ENCODE data around the gene PRMT5.

Gene PRMT5

DNA sequence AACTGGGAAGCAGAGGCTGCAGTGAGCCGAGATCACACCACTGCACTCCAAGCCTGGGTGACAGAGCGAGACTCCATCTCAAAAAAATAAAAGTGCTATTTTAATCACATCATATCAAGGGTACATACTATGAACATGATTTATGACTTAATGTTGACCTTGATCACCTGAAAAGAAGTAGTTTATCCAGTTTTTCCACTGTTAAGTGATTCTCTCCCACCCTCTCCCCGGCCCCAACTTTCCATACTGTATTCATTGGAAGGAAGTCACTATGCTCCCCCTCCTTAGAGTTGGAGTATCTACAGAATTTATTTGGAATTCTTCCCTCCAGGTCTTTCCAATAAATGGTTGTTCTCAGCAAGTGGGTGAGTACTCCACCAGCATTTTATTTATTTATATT lies 3.0 kb upstream of the PRMT5 start:
- TF ChIP-seq TCF12 (IDR thresholded peaks at IDR 0.05; ENCODE audit: low read depth), result no peak
- TF ChIP-seq ZBTB7A (IDR thresholded peaks at IDR 0.05; ENCODE audit: low read depth), result no peak
- TF ChIP-seq YY1 (IDR thresholded peaks at IDR 0.05; ENCODE audit: low read depth), result no peak
- TF ChIP-seq NFIC (IDR thresholded peaks at IDR 0.05), result no peak
- no peak for TF ChIP-seq EP300 (IDR thresholded peaks at IDR 0.05; ENCODE audit: borderline replicate concordance)
- TF ChIP-seq USF1 (IDR thresholded peaks at IDR 0.05), result no peak
- TF ChIP-seq RAD21 (IDR thresholded peaks at IDR 0.05; ENCODE audit: low read depth), result no peak
- no peak for TF ChIP-seq FOXM1 (IDR thresholded peaks at IDR 0.05; ENCODE audit: borderline replicate concordance, low read depth)
- TF ChIP-seq, protein P1, sequence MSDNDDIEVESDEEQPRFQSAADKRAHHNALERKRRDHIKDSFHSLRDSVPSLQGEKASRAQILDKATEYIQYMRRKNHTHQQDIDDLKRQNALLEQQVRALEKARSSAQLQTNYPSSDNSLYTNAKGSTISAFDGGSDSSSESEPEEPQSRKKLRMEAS (IDR thresholded peaks at IDR 0.05), result no peak
- TF ChIP-seq TAF1 (IDR thresholded peaks at IDR 0.05; ENCODE audit: low read depth), result no peak
- TF ChIP-seq CREB1 (IDR thresholded peaks at IDR 0.05; ENCODE audit: low read depth), result no peak

- TF ChIP-seq USF1 (IDR thresholded peaks at IDR 0.05), result no peak
- TF ChIP-seq REST (IDR thresholded peaks at IDR 0.05; ENCODE audit: low read depth), result no peak
- TF ChIP-seq, protein P1 (IDR thresholded peaks at IDR 0.05), result peak; percentile 11; the same call in 1 of the 2 replicates
These were observed 787 bp upstream of the PRMT5 start for GRCh38 chr14:22929961-22930364.

DNA sequence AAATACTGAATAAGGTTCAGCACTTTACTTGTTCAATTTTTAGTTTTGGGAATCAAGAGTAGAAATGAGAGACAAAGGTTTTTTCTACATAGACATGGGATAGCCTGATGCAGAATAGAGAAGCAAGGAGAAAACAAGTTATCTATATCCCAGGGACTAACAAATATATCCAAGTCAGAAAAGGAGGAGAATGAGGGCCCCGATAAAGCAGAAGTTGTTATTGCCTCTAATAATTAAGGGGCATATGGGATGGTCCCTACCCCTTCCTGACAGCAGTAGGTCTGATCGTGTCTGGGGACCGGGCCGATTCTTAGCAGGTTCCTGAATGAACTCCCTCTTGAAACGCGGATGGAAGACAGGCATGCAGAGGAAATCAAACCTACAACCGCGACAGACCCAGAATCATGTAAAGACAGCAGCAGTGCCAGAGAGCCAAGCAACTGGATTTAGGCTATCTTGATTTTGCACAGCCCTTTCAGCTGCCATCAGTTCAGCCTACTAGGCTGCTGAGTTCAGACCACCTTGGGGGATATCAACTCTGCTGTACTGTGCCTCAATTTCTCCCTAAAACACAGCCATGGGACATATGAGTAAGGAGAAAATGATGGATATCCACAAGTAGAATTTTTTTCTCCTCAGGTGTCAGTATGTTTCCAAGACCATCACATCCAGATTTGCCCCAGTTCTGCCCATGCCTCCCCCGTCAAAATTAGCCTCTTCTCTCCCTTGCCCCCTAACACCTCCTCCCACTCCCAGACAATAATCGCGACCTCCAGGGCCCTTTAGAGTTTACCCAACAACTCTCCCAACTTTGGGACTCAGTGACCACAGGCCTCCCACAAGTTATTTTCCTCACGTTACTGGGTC lies 706 bp downstream of the PRMT5 start:
- TF ChIP-seq EP300 (IDR thresholded peaks at IDR 0.05; ENCODE audit: borderline replicate concordance) (no peak), TAF1 (IDR thresholded peaks at IDR 0.05; ENCODE audit: low read depth) (no peak), CREB1 (IDR thresholded peaks at IDR 0.05; ENCODE audit: low read depth) (no peak), TCF12 (IDR thresholded peaks at IDR 0.05; ENCODE audit: low read depth) (no peak), RAD21 (IDR thresholded peaks at IDR 0.05; ENCODE audit: low read depth) (no peak), CEBPB (IDR thresholded peaks at IDR 0.05) (no peak), REST (IDR thresholded peaks at IDR 0.05; ENCODE audit: low read depth) (no peak), YY1 (IDR thresholded peaks at IDR 0.05; ENCODE audit: low read depth) (no peak), USF1 (IDR thresholded peaks at IDR 0.05) (no peak), EGR1 (IDR thresholded peaks at IDR 0.05) (no peak), TEAD4 (IDR thresholded peaks at IDR 0.05) (no peak), NFIC (IDR thresholded peaks at IDR 0.05) (no peak)
- TF ChIP-seq, protein P1 (IDR thresholded peaks at IDR 0.05), result no peak

DNA sequence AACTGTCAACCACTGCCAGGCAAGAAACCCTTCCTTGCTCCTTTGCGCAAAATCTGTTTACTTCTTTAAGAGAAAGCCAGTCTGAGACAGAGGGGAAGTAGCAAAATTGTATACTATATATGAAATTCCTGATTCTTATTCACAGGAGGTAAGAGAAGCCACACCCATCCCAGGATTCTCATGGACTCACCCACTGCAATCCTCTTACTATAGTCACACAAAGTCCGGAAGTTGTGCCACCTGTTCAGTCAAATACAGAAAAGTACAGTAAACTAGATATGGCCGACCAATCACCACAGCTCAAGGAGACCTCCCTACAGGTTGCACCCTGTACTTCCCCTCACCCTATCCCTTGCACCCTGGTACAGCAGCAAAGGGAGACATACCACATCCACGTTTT lies 2.9 kb downstream of the PRMT5 start:
- TF ChIP-seq NFIC (IDR thresholded peaks at IDR 0.05), result no peak
- no peak for TF ChIP-seq TCF12 (IDR thresholded peaks at IDR 0.05; ENCODE audit: low read depth)
- no peak for TF ChIP-seq TAF1 (IDR thresholded peaks at IDR 0.05; ENCODE audit: low read depth)
- TF ChIP-seq, protein P1 (IDR thresholded peaks at IDR 0.05), result no peak
- TF ChIP-seq EP300 (IDR thresholded peaks at IDR 0.05; ENCODE audit: borderline replicate concordance), result no peak
- TF ChIP-seq FOXM1 (IDR thresholded peaks at IDR 0.05; ENCODE audit: borderline replicate concordance, low read depth), result no peak
- TF ChIP-seq EGR1 (IDR thresholded peaks at IDR 0.05), result no peak
- TF ChIP-seq TEAD4 (IDR thresholded peaks at IDR 0.05), result no peak
- TF ChIP-seq CEBPB (IDR thresholded peaks at IDR 0.05), result no peak
- TF ChIP-seq RAD21 (IDR thresholded peaks at IDR 0.05; ENCODE audit: low read depth), result no peak
- TF ChIP-seq CREB1 (IDR thresholded peaks at IDR 0.05; ENCODE audit: low read depth), result no peak
- no peak for TF ChIP-seq USF1 (IDR thresholded peaks at IDR 0.05)
- TF ChIP-seq ZBTB7A (IDR thresholded peaks at IDR 0.05; ENCODE audit: low read depth), result no peak
- TF ChIP-seq REST (IDR thresholded peaks at IDR 0.05; ENCODE audit: low read depth), result no peak
